B cell (primary cell): ENCODE results near the gene NEUROG1.

ENCODE experiments used
- EZH2 ChIP-seq: IDR thresholded peaks from 2 replicates; pipeline ENCODE4 v1.6.1; 2012; ENCODE audit warnings: borderline replicate concordance, low read depth, mild to moderate bottlenecking, moderate library complexity, low read length; ENCODE audit not compliant: insufficient read depth, poor library complexity, severe bottlenecking
- TF ChIP-seq, protein P1 (sequence below): fragments of 200-600 bp; IDR thresholded peaks from one replicate; pipeline ENCODE4 v1.8.0; 2022; ENCODE audit warnings: antibody characterized with exemption, mild to moderate bottlenecking

- TF ChIP-seq, protein P1, sequence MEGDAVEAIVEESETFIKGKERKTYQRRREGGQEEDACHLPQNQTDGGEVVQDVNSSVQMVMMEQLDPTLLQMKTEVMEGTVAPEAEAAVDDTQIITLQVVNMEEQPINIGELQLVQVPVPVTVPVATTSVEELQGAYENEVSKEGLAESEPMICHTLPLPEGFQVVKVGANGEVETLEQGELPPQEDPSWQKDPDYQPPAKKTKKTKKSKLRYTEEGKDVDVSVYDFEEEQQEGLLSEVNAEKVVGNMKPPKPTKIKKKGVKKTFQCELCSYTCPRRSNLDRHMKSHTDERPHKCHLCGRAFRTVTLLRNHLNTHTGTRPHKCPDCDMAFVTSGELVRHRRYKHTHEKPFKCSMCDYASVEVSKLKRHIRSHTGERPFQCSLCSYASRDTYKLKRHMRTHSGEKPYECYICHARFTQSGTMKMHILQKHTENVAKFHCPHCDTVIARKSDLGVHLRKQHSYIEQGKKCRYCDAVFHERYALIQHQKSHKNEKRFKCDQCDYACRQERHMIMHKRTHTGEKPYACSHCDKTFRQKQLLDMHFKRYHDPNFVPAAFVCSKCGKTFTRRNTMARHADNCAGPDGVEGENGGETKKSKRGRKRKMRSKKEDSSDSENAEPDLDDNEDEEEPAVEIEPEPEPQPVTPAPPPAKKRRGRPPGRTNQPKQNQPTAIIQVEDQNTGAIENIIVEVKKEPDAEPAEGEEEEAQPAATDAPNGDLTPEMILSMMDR: no peak
- TF ChIP-seq EZH2: no peak
These were observed 37.7 kb downstream of the NEUROG1 start for GRCh38 chr5:135497971-135498636.
